Measurements from ENCODE around the gene OSBPL7. TPM values are rescaled to one million over a fixed set of nuclear protein-coding genes. Genes with fewer than 3 reads are reported as not detected.

OSBPL7 gene
- total RNA-seq, 4 donors from 2014 or later: 8.6 to 19.5 (median 11.2) TPM

- WGBS, 2 donors: 76 to 79% methylated on average over 3 of the region's 3 CpGs
- no peak overlapping the region for H3K27ac ChIP-seq
- no peak for DNase-seq (ENCODE audit: low spot score in 2 of 2)
- peaks cover 0 to 29% (median 19%) of the 10 kb centered on the region in 4 donors for H3K4me1 ChIP-seq
- no peaks in the 10 kb centered on the region for H3K9me3 ChIP-seq
- TF ChIP-seq EP300 (IDR thresholded peaks at IDR 0.05): no peak
- no peak for TF ChIP-seq CTCF (IDR thresholded peaks at IDR 0.05)
- no peak for TF ChIP-seq POLR2A (IDR thresholded peaks at IDR 0.05)
- H3K4me3 ChIP-seq: no peak overlapping the region
- no peaks in the 10 kb centered on the region for H3K27me3 ChIP-seq
- peaks cover 0 to 42% (median 20%) of the 10 kb centered on the region in 3 donors for H3K36me3 ChIP-seq
Observed at GRCh38 chr17:47829870-47830269, 8.3 kb upstream of the OSBPL7 start.

GRCh38 chr17:47823519-47823918, 1.9 kb upstream of the OSBPL7 start:
- TF ChIP-seq CTCF (IDR thresholded peaks at IDR 0.05) (no peak), POLR2A (IDR thresholded peaks at IDR 0.05) (no peak), EP300 (IDR thresholded peaks at IDR 0.05) (no peak)
- Histone ChIP-seq H3K27ac (no peak overlapping the region), H3K4me3 (no peak overlapping the region), H3K27me3 (no peaks in the 10 kb centered on the region), H3K36me3 (peaks cover 0 to 74% (median 29%) of the 10 kb centered on the region in 3 donors), H3K9me3 (no peaks in the 10 kb centered on the region), H3K4me1 (peaks cover 0 to 29% (median 11%) of the 10 kb centered on the region in 4 donors)
- WGBS, 2 donors: 86 to 90% methylated on average over 4 of the region's 4 CpGs
- DNase-seq (ENCODE audit: low spot score in 2 of 2): no peak

DNA sequence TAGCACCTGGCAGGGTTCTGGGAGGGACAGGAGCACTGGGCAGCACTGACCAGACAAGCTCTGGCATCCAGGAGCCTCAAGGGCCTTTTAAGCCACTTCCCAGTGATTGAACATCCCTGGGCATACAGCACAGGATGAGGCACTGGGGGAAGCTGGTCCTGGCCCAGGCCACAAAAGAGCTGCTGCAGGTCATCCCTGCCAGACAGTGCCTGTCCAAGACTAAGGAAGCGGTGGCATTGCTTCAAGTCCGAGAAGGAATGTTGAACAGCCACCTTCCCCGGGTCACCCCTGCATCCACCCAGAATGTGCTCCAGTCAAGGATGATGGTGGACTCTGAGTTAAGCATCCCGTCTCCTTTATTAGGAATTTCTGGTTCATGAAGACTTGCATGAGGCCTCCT, 1.2 kb upstream of the OSBPL7 start:
- no peak for DNase-seq (ENCODE audit: low spot score in 2 of 2)
- TF ChIP-seq POLR2A (IDR thresholded peaks at IDR 0.05) (no peak), CTCF (IDR thresholded peaks at IDR 0.05) (no peak), EP300 (IDR thresholded peaks at IDR 0.05) (no peak)
- 71 to 82% methylated on average over 4 of the region's 4 CpGs for WGBS, 2 donors

DNA sequence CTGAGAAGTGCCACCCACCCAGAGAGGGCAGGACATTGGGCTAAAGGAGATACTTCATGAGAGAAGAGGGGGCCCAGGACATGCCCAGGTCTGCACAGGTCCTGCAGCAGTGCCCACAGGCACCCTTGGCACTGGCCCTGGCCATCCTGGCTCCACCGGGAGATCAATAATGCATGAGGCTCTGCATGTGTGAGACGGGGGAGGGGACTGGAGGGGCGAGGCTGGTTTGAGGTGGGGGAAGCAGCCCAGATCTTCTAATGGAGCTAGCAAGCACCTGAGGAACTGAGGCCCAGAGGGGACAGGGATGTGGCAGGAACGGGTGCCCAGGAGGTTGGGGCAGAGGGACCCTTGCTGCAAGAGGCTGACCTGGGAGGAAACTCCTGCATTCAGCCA, 567 bp downstream of the OSBPL7 start:
- Histone ChIP-seq H3K4me3 (peak overlapping the region; percentile 23 to 66 (median 58)), H3K4me1 (peaks cover 0 to 29% (median 11%) of the 10 kb centered on the region in 4 donors), H3K27ac (peak overlapping the region in 3 of 4 donors; percentile 60 to 78 (median 64)), H3K9me3 (no peaks in the 10 kb centered on the region), H3K27me3 (no peaks in the 10 kb centered on the region), H3K36me3 (peaks cover 0 to 74% (median 34%) of the 10 kb centered on the region in 3 donors)
- WGBS, 2 donors: 3 to 10% methylated on average over 4 of the region's 4 CpGs
- TF ChIP-seq CTCF (IDR thresholded peaks at IDR 0.05) (no peak), POLR2A (IDR thresholded peaks at IDR 0.05) (no peak), EP300 (IDR thresholded peaks at IDR 0.05) (no peak)
- no peak for DNase-seq (ENCODE audit: low spot score in 2 of 2)

More for the DNA sequence above, 1.2 kb upstream of the OSBPL7 start:
- Histone ChIP-seq H3K36me3 (peaks cover 0 to 74% (median 29%) of the 10 kb centered on the region in 3 donors), H3K4me1 (peaks cover 0 to 29% (median 11%) of the 10 kb centered on the region in 4 donors), H3K4me3 (no peak overlapping the region), H3K9me3 (no peaks in the 10 kb centered on the region), H3K27ac (no peak overlapping the region), H3K27me3 (no peaks in the 10 kb centered on the region)

DNA sequence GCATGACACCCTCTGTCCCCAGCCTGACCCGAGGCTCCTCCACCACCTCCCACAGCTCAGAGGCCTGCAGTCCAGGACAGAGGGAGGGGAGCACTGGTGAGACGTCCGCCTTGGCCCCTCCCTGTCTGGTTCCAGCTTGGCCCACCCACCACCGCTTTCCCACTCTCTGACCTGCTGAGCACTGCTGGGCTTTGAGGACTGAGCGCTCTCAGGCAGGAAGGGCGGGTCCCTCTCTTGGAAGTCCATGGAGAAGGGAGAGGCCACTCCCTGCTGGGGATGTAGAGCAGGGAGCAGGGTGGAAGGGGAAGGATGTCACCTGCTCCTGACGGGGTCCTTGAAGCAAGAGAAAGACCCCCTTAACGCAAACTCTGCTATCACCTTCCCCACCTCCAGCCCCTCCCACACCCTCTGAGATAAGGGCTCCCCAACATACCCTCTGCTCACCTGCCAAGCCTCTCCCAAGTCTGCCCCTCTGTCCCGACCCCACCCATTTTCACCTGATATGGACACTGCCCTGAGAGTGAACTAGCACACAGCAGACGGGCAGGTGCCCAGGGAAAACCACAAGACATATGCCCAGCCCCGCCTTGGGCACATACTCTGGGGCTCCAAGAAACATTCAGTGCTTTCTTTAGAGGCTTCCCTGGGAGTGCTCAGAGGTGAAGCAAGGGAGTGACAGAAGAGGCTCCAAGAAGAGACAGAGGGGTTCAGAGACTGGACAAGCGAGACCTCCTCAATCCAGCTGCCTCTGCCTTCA, 1.4 kb downstream of the OSBPL7 start:
- Histone ChIP-seq H3K27me3 (no peaks in the 10 kb centered on the region), H3K36me3 (peaks cover 0 to 74% (median 31%) of the 10 kb centered on the region in 3 donors), H3K9me3 (no peaks in the 10 kb centered on the region), H3K4me1 (peaks cover 0 to 29% (median 11%) of the 10 kb centered on the region in 4 donors), H3K4me3 (no peak overlapping the region), H3K27ac (peak overlapping the region in 1 of 4 donors; percentile 78)
- no peak for TF ChIP-seq EP300 (IDR thresholded peaks at IDR 0.05)
- TF ChIP-seq CTCF (IDR thresholded peaks at IDR 0.05): no peak
- no peak for TF ChIP-seq POLR2A (IDR thresholded peaks at IDR 0.05)
- WGBS, 2 donors: 59 to 61% methylated on average over 12 of the region's 12 CpGs
- no peak for DNase-seq (ENCODE audit: low spot score in 2 of 2)
